Measurements from ENCODE around the gene XRCC4. TPM values are rescaled to one million over a fixed set of nuclear protein-coding genes. Genes with fewer than 3 reads are reported as not detected.

XRCC4 gene
- total and polyA plus RNA-seq, 2 of the 13 experiments (the other 11 are each of a cell fraction or from before 2014, with no cell fraction given): 2.8 to 12.6 TPM

DNA sequence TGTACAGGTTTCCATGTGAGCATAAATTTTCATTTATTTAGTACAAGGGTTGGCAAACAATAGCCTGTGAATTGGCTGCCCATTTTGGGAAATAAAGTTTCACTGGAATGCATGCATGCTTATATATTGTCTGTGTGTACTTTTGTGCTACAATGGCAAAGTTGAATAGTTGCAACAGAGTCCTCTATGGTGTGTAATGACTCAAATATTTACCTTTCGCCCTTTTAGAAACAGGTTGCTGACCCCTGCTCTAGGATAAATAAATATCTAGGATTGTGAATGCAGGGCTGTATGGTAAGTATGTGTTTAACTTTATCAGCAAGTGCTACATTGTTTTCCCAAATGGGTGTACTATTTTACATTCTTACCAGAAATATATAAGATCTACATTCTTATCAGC is 47.2 kb downstream of the XRCC4 start (continued):
- TF ChIP-seq MED8 (CRISPR knock-in tag; IDR thresholded peaks at IDR 0.05; ENCODE audit: insufficient replicate concordance) (no peak), ZNF879 (CRISPR knock-in tag; IDR thresholded peaks at IDR 0.05) (no peak), POLR2G (IDR thresholded peaks at IDR 0.05; ENCODE audit: low read depth, low read length) (no peak), KMT2B (CRISPR knock-in tag; IDR thresholded peaks at IDR 0.05) (0 out of 2 replicates have a peak, but pooled peaks have one; percentile 46), POLR2AphosphoS2 (IDR thresholded peaks at IDR 0.05; ENCODE audit: low read depth, low read length) (no peak), NAIF1 (CRISPR knock-in tag; IDR thresholded peaks at IDR 0.05; ENCODE audit: borderline replicate concordance) (no peak), ZNF224 (CRISPR knock-in tag; IDR thresholded peaks at IDR 0.05) (no peak), ZNF234 (CRISPR knock-in tag; conservative IDR thresholded peaks at IDR 0.05) (no peak), SAFB2 (CRISPR knock-in tag; IDR thresholded peaks at IDR 0.05; ENCODE audit: borderline replicate concordance, low read depth) (no peak), FOXP1 (IDR thresholded peaks at IDR 0.05) (peak; percentile 88), FOXP1 (CRISPR knock-in tag; IDR thresholded peaks at IDR 0.05) (peak; percentile 98), ZNF296 (CRISPR knock-in tag; conservative IDR thresholded peaks at IDR 0.05) (no peak), ZNF33A (CRISPR knock-in tag; IDR thresholded peaks at IDR 0.05; ENCODE audit: borderline replicate concordance) (no peak), NR2F2 (IDR thresholded peaks at IDR 0.05; ENCODE audit: borderline replicate concordance, low read depth) (peak; percentile 99), RFXANK (CRISPR knock-in tag; IDR thresholded peaks at IDR 0.05) (no peak), ZNF713 (CRISPR knock-in tag; IDR thresholded peaks at IDR 0.05) (no peak), FOXA1 (IDR thresholded peaks at IDR 0.05) (peak; percentile 96), FOXA1 (CRISPR knock-in tag; IDR thresholded peaks at IDR 0.05) (peak; percentile 97), MAFF (IDR thresholded peaks at IDR 0.05; ENCODE audit: low read depth, low read length) (peak; percentile 67), HNF4A (CRISPR knock-in tag; IDR thresholded peaks at IDR 0.05) (peak; percentile 78), TSC22D2 (CRISPR knock-in tag; IDR thresholded peaks at IDR 0.05; ENCODE audit: borderline replicate concordance) (no peak), GLI4 (CRISPR knock-in tag; IDR thresholded peaks at IDR 0.05; ENCODE audit: borderline replicate concordance) (no peak), MIER2 (CRISPR knock-in tag; IDR thresholded peaks at IDR 0.05) (no peak)
- TF ChIP-seq, protein P1, sequence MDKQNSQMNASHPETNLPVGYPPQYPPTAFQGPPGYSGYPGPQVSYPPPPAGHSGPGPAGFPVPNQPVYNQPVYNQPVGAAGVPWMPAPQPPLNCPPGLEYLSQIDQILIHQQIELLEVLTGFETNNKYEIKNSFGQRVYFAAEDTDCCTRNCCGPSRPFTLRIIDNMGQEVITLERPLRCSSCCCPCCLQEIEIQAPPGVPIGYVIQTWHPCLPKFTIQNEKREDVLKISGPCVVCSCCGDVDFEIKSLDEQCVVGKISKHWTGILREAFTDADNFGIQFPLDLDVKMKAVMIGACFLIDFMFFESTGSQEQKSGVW (CRISPR knock-in tag; IDR thresholded peaks at IDR 0.05; ENCODE audit: borderline replicate concordance): no peak
- TF ChIP-seq, protein P2, sequence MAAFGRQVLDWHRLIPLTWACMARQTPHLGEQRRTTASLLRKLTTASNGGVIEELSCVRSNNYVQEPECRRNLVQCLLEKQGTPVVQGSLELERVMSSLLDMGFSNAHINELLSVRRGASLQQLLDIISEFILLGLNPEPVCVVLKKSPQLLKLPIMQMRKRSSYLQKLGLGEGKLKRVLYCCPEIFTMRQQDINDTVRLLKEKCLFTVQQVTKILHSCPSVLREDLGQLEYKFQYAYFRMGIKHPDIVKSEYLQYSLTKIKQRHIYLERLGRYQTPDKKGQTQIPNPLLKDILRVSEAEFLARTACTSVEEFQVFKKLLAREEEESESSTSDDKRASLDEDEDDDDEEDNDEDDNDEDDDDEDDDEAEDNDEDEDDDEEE (CRISPR knock-in tag; IDR thresholded peaks at IDR 0.05): no peak
- TF ChIP-seq, protein P3, sequence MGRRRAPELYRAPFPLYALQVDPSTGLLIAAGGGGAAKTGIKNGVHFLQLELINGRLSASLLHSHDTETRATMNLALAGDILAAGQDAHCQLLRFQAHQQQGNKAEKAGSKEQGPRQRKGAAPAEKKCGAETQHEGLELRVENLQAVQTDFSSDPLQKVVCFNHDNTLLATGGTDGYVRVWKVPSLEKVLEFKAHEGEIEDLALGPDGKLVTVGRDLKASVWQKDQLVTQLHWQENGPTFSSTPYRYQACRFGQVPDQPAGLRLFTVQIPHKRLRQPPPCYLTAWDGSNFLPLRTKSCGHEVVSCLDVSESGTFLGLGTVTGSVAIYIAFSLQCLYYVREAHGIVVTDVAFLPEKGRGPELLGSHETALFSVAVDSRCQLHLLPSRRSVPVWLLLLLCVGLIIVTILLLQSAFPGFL (CRISPR knock-in tag; IDR thresholded peaks at IDR 0.05): no peak
- TF ChIP-seq, protein P4, sequence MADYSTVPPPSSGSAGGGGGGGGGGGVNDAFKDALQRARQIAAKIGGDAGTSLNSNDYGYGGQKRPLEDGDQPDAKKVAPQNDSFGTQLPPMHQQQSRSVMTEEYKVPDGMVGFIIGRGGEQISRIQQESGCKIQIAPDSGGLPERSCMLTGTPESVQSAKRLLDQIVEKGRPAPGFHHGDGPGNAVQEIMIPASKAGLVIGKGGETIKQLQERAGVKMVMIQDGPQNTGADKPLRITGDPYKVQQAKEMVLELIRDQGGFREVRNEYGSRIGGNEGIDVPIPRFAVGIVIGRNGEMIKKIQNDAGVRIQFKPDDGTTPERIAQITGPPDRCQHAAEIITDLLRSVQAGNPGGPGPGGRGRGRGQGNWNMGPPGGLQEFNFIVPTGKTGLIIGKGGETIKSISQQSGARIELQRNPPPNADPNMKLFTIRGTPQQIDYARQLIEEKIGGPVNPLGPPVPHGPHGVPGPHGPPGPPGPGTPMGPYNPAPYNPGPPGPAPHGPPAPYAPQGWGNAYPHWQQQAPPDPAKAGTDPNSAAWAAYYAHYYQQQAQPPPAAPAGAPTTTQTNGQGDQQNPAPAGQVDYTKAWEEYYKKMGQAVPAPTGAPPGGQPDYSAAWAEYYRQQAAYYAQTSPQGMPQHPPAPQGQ (CRISPR knock-in tag; IDR thresholded peaks at IDR 0.05; ENCODE audit: borderline replicate concordance): no peak
- TF ChIP-seq, protein P5, sequence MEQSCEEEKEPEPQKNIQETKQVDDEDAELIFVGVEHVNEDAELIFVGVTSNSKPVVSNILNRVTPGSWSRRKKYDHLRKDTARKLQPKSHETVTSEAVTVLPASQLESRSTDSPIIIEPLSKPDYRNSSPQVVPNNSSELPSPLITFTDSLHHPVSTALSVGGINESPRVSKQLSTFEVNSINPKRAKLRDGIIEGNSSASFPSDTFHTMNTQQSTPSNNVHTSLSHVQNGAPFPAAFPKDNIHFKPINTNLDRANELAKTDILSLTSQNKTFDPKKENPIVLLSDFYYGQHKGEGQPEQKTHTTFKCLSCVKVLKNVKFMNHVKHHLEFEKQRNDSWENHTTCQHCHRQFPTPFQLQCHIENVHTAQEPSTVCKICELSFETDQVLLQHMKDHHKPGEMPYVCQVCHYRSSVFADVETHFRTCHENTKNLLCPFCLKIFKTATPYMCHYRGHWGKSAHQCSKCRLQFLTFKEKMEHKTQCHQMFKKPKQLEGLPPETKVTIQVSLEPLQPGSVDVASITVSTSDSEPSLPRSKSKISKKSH (CRISPR knock-in tag; IDR thresholded peaks at IDR 0.05; ENCODE audit: borderline replicate concordance): no peak
